Mucosa of stomach (tissue), 1 donor: ENCODE data around the gene ATRN.

Source experiments
- H3K27me3 ChIP-seq: one replicate; pipeline ENCODE4 v1.7.0; 2013; ENCODE audit warnings: mild to moderate bottlenecking, low read length; ENCODE audit not compliant: control insufficient read depth, insufficient read depth
- H3K36me3 ChIP-seq: one replicate; pipeline ENCODE4 v1.7.0; 2013; ENCODE audit warnings: low read length; ENCODE audit not compliant: control insufficient read depth, insufficient read depth
- H3K4me1 ChIP-seq: one replicate; pipeline ENCODE4 v1.7.0; 2013; ENCODE audit warnings: mild to moderate bottlenecking, low read length; ENCODE audit not compliant: control insufficient read depth, insufficient read depth
- H3K4me3 ChIP-seq: one replicate; pipeline ENCODE4 v1.7.0; 2013; ENCODE audit warnings: low read length
- H3K9ac ChIP-seq: one replicate; pipeline ENCODE4 v1.7.0; 2013; ENCODE audit warnings: mild to moderate bottlenecking, low read length, moderate library complexity
- H3K9me3 ChIP-seq: one replicate; pipeline ENCODE4 v1.7.0; 2013; ENCODE audit warnings: mild to moderate bottlenecking, low read length, moderate library complexity; ENCODE audit not compliant: control insufficient read depth
- donor health status: Pancreatic carcinoma.

The ATRN gene

DNA sequence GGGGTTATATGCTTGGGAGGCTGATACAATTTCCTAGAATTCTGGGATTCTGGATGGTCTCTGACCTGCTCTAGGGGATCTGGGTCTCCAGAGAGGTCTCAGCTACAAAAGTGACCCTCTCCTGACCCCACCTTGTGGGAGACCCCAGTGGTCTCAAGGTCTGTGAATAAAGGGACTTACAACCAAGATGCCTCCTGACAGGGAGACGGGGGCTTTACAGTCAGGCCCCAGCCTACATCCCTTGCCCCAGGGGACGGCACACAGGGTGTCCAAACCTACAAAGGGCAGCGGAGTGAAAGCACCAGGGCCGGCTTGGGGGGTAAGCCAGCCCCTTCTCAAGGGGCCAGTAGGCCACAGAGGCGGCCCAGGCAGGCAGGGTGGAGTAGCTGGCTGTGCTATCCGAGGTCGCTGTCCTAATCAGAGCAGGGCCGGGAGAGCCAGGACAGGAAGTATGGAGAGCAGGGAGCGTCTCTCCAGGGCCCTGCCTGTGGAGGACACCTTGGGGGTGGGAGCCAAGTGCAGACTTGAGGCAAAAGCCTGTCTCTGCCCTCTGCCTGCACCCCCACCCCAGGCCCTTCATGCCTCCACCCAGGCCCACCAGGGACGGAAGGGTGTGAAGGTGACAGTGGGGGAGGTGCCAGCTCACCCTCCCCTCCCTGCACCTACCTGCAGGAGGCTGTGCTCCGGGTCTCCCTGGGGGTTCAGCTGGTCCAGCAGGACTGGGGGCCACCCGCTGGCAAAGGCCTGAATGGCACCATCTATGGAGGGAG is 188.9 kb downstream of the ATRN start:
- H3K4me1 ChIP-seq, result no peaks in the 10 kb centered on the region
- no peak overlapping the region for H3K4me3 ChIP-seq
- H3K9ac ChIP-seq, result no peak overlapping the region
- peaks cover 45% of the 10 kb centered on the region for H3K27me3 ChIP-seq
- H3K9me3 ChIP-seq, result no peaks in the 10 kb centered on the region
- H3K36me3 ChIP-seq, result no peaks in the 10 kb centered on the region

DNA sequence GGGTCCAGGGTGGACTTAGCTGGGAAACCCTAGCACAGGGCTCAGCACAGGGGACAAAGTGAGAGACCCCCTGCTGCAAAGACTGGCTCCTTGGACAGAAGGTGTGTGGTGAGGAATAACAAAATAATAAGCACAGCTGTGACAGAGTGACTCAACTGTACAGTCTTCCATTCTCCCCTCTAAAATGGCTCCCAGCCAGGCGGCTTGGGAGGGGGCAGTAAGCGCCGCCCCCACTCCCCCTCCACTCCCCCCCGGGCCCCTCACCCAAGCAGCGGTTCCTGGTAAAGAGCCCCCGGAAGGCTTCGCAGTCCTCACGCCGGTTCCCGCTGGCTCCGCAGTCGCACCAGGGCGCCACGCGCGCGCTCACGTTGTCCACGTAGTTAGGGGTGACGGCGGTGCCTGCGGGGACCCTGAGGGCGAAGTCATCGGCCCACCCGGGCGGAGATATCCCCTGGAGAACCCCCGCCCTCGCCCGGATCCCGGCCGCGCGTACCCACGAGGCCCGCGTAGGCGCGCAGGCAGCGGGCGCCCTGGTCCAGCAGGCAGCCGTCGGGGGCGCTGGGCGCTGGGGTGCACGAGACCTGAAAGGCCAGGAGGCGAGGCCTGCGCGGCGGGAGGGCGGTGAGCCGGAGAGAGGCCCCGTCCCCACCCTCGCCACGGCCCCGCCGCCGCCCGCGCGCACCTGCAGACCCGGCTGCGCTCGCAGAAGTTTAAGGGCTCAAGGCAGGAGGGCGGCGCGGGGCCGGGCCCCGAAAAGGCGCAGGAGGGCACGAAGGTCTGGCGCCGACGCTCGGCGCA is 189.6 kb downstream of the ATRN start:
- no peaks in the 10 kb centered on the region for H3K4me1 ChIP-seq
- H3K36me3 ChIP-seq, result no peaks in the 10 kb centered on the region
- H3K4me3 ChIP-seq, result no peak overlapping the region
- H3K9me3 ChIP-seq, result no peaks in the 10 kb centered on the region
- H3K27me3 ChIP-seq, result peaks cover 45% of the 10 kb centered on the region
- no peak overlapping the region for H3K9ac ChIP-seq

DNA sequence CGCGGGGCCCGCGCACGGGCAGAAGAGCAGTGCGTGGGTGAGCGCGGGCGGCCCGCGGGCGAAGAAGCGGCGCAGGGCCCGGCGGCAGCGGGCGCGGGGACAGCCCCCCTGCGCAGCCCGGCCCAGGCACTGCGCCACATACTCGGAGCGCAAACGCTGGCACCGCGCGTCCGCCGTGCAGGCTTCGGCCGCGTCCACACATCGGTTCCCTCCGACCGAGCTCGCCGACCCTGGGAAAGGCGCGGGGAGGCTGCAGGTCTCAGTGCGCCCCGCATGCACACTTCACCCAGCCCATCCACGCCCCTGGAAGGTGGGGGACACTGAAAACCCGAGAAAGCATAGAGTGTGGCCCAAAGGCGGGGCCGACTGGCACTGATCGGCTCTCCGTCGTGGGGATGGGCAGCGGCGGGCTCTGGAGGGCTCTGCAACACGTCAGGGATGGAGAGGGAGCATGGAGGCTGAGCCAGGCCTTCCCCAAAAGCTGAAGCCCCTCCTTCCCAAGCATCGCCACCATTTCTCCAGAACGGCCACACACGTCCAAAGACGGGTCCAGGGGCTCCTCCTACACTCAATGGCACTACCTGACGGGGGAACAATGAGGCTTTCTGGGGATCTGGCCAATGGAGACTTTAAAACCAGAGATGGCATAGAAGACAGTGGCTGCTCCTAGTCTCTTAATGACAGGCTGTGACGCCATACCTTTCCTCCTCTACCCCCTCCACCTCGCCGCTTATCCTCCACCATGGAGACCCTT is 190.4 kb downstream of the ATRN start:
- Histone ChIP-seq H3K4me1 (peaks cover 5% of the 10 kb centered on the region), H3K36me3 (no peaks in the 10 kb centered on the region), H3K4me3 (no peak overlapping the region), H3K9me3 (no peaks in the 10 kb centered on the region), H3K27me3 (peaks cover 45% of the 10 kb centered on the region), H3K9ac (no peak overlapping the region)

DNA sequence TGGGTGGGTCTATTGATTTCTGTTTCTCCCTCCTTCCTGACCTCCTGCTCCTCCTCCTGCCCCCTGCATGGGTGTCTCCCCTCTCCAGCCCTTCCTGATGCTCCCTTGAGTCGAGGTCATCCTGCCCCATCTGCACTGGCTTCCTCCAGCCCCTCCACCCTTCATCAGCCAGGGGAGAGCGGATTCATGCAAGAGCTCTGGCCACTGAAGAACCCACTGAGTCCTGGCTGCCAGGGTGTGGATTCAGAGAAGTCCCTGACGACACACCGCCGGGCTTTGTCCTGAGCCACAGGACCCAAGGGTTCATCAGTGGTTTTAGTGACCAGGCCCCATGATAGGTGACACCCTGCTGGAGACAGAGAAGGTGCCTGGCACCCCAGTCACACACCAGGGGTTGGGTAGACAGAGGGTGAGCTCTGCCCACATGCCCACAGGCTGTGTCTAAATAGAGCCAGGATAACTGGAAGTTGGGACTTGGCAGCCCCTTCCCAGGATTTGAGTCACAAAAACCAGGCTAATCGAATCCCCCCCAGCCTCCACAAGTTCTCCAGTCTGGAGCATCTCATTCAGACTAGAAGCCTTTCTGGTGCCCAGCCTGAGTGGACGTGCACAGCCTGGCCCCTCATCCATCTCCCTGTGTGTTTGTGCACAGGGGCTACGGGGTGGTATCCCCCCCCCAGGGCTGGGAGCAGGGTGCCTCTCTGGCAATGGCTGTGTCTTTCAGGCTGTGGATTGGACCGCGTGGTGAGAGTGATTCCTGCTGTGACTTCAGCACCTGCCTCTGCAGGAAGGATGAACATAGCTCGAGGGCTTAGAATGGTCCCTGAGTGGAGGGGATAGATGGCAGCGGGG is 191.2 kb downstream of the ATRN start:
- Histone ChIP-seq H3K27me3 (peaks cover 45% of the 10 kb centered on the region), H3K4me3 (no peak overlapping the region), H3K9me3 (no peaks in the 10 kb centered on the region), H3K9ac (no peak overlapping the region), H3K36me3 (no peaks in the 10 kb centered on the region), H3K4me1 (peaks cover 6% of the 10 kb centered on the region)

DNA sequence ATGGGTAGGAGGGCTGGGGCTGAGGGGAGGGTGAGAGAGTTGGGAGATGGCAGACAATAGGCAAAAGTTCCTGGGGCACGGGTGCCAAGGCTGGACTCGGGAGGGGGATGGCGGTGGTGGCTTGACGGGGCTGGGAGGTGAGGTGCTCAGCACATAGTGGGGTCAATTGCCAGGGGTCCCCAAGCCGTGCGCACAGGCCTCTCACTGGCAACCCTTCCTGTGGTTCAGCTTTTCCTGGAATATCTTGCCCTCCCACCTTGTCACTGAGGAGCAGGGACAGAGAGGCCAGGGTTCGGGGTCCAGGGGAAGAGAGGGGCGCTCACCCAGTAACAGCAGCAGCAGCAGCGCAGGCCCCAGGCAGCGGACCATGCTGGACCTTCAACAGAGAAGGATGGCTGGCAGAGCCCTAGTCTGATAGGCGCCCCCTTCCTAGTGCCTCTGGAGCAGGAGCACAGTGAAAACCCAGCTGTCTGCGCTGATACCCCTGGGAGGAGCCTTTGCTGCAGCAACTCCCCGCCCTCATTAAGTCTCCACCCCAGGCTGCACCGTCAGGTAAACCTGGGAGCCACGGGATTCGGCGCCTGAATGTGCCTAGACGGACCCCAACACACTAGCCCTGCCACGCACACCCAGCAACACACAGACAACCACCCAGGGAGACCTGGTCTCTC is 192.3 kb downstream of the ATRN start, which contains the start of gene GFRA4:
GFRA4 (minus strand) TSS at position 369 of the 671 bp plus-strand sequence; CDS start at position 369, 0 bp downstream.
- H3K36me3 ChIP-seq, result no peaks in the 10 kb centered on the region
- no peaks in the 10 kb centered on the region for H3K9me3 ChIP-seq
- H3K9ac ChIP-seq, result no peak within 1 kb of the TSS
- H3K4me1 ChIP-seq, result peaks cover 6% of the 10 kb centered on the region
- peaks cover 45% of the 10 kb centered on the region for H3K27me3 ChIP-seq
- H3K4me3 ChIP-seq, result no peak within 1 kb of the TSS

DNA sequence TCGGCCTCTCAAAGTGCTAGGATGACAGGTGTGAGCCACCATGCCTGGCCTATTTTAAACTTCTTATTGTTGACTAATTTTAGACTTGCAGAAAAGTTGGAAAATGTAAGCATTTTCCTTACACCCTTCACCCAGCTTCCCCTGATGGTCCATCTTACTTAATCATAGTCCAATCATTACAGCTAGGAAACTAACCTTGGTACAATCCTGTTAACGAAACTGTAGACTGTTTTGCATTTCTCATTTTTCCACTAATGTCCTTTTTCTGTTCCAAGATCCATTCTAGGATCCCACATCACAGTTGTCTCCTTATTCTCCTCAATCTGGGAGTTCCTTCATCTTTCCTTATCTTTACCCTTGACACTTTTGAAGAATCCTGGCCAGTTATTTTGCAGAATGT is 193.0 kb downstream of the ATRN start:
- Histone ChIP-seq H3K9ac (no peak overlapping the region), H3K4me3 (no peak overlapping the region), H3K36me3 (no peaks in the 10 kb centered on the region), H3K27me3 (peaks cover 45% of the 10 kb centered on the region), H3K4me1 (peaks cover 6% of the 10 kb centered on the region), H3K9me3 (no peaks in the 10 kb centered on the region)

DNA sequence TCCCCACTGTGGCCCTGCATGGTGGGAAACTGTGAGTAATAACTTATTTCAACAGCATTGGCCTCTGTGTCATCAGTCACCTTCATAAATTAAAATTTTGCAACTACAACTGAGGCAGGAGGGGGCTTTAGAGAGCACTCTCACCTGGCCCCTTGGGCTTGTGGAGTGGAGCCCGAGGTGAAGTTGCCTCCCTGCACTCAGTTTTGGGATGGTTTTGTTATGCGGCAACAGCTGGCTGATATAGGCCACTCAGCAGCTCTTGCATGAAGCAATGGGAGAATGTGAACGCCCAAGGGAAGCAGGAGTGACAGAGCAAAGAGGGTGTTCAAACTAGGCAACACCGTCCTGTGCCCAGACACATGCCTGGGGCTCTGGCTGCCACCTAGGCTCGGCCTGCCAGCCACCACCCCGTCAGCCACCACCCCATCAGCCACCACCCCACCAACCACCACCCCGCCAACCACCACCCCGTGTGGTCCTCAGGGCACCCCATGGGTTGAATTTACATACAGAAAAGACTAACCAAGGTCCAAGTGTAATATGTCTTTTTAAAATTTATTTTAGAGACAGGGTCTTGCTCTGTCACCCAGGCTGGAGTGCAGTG is 196.7 kb downstream of the ATRN start:
- H3K4me3 ChIP-seq, result no peak overlapping the region
- H3K4me1 ChIP-seq, result peaks cover 6% of the 10 kb centered on the region
- no peak overlapping the region for H3K9ac ChIP-seq
- H3K9me3 ChIP-seq, result no peaks in the 10 kb centered on the region
- H3K36me3 ChIP-seq, result no peaks in the 10 kb centered on the region
- peaks cover 22% of the 10 kb centered on the region for H3K27me3 ChIP-seq

DNA sequence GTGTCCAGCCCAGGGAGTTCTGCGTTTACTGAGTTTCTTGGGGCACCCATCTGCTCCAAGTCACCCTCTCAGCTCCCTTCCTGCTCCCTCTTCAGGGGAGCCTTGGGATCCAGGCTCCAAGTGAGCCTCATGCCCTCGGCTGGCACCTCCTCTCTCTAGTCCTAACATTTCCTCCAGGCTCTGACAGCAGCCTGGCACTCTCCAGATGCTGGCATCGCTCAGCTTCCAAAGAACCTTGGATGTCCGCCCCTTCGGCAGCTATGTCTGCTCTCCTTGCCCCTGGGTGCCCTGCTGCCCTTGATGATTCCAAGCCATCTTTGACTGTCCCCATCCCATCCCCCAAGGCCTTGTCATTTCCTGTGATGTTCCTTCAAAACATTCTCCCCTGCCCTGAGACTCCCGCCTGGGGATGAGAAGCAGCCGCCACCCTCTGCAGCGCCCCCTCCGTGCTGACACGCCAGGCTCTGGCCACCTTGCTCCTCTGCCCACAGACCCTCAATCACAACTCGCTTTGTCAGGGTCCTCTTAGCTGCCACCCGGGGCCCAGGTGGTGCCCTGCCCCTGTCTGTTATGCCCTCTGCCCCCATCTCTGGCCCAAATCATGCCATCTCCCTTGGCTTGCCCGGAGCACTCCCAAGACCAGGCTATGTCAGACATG is 199.0 kb downstream of the ATRN start:
- Histone ChIP-seq H3K36me3 (no peaks in the 10 kb centered on the region), H3K27me3 (peaks cover 36% of the 10 kb centered on the region), H3K9me3 (no peaks in the 10 kb centered on the region)

DNA sequence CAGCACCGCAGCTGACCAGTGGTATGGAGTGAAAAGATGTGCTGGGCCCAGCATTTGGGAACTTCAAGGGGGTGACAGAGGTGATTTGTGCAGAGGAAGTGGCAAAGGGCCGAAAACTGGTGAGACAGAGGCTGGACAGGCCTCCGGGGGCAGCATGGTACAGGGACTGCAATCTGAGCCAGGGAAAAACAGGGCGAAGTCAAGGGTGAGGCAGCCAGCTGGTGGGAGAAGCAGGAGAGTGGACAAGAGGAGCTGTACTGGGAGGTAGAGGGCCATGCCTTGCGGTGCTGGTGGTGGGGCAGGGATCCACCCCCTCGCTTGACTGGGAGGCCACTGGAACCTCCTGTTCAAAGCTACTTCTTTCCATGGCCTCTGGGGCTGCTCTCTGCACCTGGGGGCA is 199.7 kb downstream of the ATRN start:
- Histone ChIP-seq H3K27me3 (peaks cover 43% of the 10 kb centered on the region), H3K9ac (no peak overlapping the region), H3K36me3 (no peaks in the 10 kb centered on the region)

More for the DNA sequence above, 199.0 kb downstream of the ATRN start:
- Histone ChIP-seq H3K4me1 (peaks cover 6% of the 10 kb centered on the region), H3K4me3 (no peak overlapping the region), H3K9ac (no peak overlapping the region)

DNA sequence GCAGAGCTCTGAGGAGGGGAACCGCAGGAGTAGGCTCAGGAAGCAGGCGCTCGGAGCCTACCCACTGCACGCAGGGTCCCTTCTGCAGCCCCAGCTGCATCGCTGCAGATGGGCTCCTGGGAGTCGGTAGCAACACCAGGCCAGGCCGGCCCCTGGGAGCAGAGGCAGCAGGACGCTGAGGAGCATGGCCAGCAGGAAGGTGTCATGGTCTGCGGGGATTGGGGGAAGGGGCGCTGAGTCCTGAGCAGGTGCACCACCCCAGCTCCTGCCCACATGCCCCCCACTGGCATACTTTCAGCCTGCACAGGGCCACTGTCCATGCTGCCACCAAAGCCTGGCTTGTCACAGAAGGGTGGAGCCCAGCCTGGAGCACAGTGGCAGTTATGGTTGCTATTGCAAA is 200.1 kb downstream of the ATRN start:
- H3K9me3 ChIP-seq, result no peaks in the 10 kb centered on the region
- peaks cover 4% of the 10 kb centered on the region for H3K4me1 ChIP-seq
- no peaks in the 10 kb centered on the region for H3K36me3 ChIP-seq
- H3K27me3 ChIP-seq, result peaks cover 47% of the 10 kb centered on the region
- H3K4me3 ChIP-seq, result no peak overlapping the region
- no peak overlapping the region for H3K9ac ChIP-seq

More for the DNA sequence above, 199.7 kb downstream of the ATRN start:
- Histone ChIP-seq H3K9me3 (no peaks in the 10 kb centered on the region), H3K4me3 (no peak overlapping the region), H3K4me1 (peaks cover 6% of the 10 kb centered on the region)
